MM.1S (cell line): Measurements from ENCODE around the gene MPV17.

Experiments used
- CTCF ChIP-seq: fragments of 300-600 bp; sonication (generic); IDR thresholded peaks from 2 replicates; pipeline ENCODE4 v1.5.1; 2016; ENCODE audit warnings: antibody characterized with exemption, low read length, mixed read lengths
- EZH2 ChIP-seq: fragments of 300-600 bp; sonication (generic); optimal IDR thresholded peaks from 2 replicates; pipeline ENCODE3; 2017; ENCODE audit warnings: low read depth, mild to moderate bottlenecking, antibody characterized with exemption, low read length, mixed read lengths
- EZH2phosphoT487 ChIP-seq: fragments of 300-600 bp; sonication (generic); IDR thresholded peaks from 2 replicates; pipeline ENCODE4 v1.6.1; 2018; ENCODE audit warnings: antibody characterized with exemption, low read length

GRCh38 chr2:27270131-27270530 lies 52.8 kb downstream of the MPV17 start:
- no peak for TF ChIP-seq EZH2
- TF ChIP-seq CTCF = no peak
- no peak for TF ChIP-seq EZH2phosphoT487
